DMS 273 treated with DMSO at 0.1 percent for 48 hours (cell line): ENCODE data around the gene MPP4.

Experiments used
- DNase-seq: peaks from one replicate; lab custom pipeline; 2025; lab: John Stamatoyannopoulos, UW

The MPP4 gene, protein sequence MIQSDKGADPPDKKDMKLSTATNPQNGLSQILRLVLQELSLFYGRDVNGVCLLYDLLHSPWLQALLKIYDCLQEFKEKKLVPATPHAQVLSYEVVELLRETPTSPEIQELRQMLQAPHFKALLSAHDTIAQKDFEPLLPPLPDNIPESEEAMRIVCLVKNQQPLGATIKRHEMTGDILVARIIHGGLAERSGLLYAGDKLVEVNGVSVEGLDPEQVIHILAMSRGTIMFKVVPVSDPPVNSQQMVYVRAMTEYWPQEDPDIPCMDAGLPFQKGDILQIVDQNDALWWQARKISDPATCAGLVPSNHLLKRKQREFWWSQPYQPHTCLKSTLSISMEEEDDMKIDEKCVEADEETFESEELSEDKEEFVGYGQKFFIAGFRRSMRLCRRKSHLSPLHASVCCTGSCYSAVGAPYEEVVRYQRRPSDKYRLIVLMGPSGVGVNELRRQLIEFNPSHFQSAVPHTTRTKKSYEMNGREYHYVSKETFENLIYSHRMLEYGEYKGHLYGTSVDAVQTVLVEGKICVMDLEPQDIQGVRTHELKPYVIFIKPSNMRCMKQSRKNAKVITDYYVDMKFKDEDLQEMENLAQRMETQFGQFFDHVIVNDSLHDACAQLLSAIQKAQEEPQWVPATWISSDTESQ

DNA sequence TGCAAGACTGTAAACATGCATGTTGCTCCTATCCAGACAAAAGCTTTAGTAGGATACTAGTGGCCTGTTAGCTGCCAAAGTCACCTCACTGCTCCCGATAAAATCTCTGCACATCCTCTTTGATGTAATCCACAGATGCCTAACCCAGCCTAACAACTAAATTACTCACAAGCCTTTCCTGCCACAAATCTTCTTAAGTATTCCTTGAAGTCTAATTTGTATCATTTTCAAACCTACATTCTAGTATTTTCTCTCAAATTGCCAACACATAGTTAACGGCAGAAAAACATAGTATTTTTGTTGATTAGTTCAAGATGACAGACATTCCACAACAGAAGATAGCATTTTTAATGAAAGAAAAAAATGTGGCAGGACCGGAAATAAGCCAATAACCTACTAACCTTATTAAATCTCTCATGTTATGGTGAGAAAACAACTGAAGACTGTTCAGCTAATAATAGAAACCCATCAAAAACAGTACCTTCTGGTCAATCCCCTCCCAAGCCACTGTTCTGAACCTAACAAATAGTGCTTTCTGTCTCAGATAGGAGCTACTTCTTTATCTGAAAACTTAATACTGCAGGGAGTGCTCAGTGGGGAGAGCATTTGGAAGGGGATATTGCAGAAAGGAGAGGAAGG is at the start of gene MPP4:
MPP4 (minus strand) TSS at position 57 of the 639 bp plus-strand sequence. CDS start 4,690 bp downstream, outside the sequence.
- DNase-seq, result no peak

DNA sequence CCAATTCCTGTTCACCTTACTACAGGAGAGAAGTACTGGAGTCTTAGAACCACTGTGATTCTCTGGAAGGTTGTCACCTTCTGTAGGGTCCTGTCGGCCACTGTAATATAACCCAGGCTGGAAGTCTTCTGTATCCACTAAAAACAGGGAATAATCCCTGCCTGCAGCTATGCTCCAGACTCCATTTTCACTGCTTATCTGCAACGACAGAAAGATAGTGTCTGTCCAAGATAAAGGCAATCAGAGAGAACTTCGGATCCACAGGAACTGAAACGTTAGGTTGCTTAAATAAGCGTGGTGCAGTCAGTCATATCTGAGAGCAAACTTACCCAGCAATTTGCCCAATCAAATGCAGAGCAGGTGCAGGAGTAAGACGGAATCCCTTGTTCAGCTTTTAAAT is 48.1 kb upstream of the MPP4 start:
- DNase-seq, result no peak

DNA sequence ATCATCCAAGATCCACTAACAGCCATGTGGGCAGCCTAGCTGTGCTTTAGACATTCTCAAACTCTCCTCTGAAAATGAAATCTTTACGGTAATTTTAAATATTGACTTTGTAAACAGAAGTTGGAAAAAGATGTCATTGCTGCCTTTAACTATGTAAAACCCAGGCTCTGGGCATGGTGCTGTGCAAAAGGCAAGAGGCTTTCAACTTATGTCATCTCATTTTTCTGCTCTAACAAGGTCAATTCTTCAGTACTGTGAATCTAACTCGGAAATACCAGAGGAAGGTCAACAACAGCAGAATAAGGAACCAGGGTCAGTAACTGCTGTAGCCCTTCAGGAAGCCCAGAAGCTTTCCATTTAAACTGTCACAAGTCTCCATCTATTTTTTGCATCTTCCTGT is 37.0 kb upstream of the MPP4 start:
- no peak for DNase-seq

DNA sequence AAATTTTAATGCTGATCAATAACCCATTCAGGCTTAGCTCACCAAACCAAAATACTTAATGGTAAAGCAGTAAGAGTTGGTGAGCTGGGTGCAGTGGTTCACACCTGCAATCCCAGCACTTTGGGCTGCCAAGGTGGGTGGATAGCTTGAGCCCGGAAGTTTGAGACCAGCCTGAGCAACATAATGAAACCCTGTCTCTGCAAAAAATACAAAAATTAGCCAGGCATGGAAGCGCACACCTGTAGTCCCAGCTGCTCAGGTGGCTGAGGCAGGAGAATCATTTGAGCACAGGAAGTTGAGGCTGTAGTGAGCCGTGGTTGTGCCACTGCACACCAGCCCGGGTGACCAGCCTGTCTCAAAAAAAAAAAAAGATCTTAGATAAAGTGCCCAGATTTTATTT is 35.7 kb upstream of the MPP4 start:
- DNase-seq, result no peak

DNA sequence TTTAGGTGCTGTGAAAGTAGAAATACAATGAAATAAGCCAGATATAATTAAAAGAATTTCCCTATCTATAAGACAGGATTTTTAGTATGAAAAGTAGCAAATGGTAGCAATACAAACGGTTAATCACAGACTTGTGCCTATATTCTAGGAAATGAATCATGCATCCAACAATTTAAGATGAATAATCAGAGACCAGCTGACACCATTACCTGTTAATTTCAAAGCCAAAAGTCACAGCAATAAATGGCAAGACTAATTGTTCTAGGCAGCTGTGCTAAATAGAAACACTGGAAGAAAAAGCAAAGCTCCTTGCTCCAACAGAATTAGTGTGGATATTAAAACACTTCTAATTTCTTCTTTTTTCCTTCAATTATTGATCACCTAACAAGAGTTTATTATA is 35.1 kb upstream of the MPP4 start:
- DNase-seq, result no peak

DNA sequence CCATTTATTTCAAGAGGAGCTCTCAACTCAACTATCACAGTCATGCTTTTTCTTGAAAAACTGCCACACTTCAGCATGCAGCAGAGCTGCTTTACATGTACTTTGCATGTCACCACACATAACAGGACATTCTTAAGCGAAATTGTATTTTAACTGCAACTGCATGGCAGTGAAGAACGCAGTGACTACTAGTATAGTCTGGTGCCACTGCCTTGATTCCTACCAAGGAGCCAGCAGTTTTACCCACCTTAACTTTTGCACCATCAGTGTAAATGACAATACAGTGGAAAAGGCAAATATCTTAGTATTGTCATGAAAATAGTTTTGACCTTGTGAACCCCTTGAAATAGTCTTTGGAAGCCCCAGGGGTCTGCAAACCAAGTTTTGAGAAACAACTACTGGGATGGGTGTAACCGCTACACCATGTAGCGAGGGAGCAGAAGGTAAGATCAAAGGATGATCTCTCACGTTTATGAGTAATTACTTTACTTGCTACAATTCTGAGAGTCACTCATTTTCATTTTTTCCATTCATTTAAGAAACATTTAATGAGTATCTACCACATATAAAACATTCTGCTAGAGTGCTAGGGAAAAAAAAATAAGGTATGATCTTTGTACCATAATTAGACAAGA is 32.3 kb upstream of the MPP4 start:
- DNase-seq, result no peak

DNA sequence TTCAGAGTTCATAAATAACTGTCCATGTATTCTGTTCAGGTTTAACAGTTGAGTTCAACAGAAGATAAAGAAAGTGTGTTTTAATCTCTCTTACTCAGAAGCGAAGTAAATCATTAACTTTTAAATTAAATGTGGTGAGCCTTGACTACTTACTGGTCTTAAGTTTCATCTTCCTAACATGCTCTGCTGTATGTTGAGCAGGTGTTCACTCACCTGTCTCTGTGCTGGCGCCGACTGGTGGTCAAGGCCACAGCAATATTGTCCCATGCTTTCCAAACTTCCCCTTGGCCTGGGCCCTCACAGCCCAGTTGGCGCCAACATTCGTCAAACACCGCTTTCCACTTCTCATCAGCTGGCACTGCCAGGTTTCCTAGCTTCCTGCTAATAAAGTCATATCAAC is 17.0 kb upstream of the MPP4 start:
- no peak for DNase-seq

DNA sequence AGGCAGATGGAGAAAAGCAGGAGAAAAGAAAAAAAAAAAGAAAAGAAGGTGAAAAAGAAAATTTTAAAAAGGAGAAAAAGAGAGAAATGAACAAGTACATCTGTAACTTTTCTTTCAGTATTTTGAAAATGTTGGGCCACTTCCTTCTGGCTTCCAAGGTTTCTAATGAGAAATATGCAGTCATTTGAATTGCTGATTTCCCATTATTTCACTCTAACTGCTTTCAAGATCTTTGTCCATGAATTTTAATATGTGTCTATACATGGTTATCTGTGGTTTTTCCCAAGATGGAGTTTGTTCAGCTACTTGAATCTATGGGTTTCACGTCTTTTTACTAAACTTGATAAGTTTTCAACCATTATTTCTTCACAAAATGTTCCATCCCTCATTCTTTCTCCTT is 14.3 kb upstream of the MPP4 start:
- DNase-seq, result no peak

DNA sequence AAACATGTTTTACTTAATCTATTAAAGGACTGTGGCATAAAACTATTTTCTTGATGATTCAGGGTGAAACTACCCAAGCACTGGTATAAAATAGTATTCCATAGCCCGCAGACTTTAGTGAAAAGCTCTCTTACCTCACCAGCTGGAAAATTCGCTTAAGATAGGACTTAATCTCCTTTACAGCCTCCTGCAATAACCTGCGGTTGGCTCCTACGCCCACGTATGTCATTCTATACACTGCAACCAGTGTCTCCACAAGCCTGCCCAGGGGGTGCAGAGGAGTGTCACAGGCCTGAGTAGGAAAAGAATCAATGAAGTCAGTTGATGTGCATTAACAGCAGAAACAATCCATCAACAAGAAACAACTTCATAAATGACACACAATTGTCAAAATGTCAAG is 11.3 kb upstream of the MPP4 start:
- no peak for DNase-seq

DNA sequence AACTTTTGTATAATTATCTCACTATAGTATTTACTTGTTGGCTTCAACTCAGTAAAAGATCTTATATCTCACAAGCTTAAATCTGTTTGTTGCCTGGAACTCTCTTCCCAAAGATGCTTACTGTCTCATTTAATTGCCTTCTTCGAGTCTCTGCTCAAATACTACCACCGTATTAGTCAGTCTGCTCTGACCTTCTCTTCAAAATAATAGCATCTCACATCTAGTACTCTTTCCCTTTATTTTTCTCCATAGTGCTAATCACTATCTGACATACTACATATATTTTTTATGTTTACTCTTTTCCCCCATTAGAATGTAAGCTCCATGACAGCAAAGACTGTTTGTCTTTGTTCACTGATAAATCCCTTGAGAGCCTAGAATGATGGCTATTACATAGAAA is 10.6 kb upstream of the MPP4 start:
- DNase-seq, result no peak

DNA sequence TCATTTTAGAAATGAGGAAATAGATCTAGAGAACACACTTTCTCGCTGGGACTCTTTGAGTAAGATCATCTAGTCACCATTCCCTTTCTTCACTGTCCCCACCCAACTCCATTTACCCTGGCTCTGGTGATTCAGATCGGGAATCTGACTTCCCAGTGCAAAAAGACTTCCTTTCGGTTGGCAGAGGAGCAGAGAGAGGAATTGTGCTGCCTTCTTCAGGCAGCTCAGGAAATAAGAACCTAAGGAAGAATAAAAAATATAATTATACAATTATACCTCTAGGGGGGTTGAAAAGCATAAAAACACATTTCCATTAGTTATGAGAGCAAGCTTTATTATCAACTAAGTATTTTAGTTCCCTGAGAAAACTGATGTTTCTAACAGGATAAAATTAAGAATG is 9.3 kb upstream of the MPP4 start:
- DNase-seq, result no peak

DNA sequence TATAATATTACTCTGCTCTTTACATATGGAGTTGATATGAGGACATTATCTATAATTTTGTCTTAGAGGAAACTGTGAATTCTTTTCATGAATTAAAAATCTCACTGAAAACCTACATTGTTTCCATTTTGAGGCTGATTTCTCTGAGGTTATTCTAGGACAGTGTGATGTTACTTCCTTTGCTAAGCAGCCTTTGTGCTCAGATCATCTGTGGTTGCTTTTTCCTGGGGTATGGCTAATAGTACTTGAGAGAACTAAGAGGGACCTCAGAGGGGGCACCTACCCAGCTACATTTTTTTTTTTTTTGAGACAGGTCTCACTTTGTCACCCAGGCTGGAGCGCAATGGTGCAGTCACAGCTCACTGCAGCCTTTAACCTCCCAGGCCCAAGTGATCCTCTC is 8.7 kb upstream of the MPP4 start:
- no peak for DNase-seq

DNA sequence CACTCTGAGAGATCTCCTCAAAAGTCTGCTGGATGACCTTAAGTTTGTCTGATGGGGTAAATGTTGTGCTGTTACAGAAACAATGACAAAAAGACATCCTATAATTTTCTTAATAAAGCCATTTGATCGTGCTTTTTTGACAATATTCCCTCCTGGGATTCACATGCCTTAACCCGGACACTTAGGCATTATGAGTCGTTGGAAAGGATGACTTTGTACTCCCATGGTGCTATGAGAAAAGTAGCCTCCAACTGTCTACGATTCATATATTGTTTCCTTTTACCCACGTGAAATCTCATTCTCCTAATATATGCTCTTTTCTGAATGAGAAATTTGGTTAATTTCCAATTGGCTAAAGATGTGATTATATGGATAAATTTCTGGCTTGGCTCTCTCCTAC is 6.1 kb upstream of the MPP4 start:
- DNase-seq, result no peak

DNA sequence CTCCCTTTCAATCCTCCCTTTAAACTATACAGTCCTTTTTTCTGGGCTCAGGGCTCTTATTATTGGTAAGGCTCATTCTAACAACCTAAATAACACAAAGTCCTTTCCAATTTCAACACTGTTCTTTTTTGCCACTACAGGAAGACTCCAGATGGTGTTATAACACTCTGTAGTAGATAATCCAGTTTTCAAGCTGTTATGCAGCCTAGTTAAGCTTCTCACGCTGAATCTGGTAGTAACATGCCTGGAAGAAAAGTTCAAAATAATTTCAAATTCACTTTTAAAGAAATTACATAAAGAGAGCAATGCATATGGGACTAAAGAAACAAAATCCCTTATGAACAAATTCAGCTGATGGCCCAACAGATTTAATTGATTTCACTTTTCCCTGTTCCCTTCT is 3.2 kb upstream of the MPP4 start:
- no peak for DNase-seq

DNA sequence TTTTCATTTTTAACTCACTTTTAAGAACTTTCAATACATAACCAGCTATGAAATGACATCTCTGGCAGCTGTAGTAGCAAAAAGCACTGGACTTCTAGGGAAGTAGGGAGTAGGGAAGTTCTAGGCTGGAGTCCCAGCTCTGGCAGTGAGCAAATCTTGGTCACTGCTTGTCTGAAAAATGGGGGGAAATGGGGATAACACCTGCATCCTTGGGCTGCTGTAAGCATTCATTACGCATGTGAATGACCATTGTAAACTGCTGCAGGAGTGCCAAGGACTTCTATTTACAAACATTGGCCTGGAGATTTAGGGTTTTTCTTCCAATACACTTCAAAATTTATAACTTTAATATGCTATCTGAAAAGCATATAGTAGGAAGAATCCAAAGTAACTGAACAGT is 972 bp upstream of the MPP4 start:
- no peak for DNase-seq

DNA sequence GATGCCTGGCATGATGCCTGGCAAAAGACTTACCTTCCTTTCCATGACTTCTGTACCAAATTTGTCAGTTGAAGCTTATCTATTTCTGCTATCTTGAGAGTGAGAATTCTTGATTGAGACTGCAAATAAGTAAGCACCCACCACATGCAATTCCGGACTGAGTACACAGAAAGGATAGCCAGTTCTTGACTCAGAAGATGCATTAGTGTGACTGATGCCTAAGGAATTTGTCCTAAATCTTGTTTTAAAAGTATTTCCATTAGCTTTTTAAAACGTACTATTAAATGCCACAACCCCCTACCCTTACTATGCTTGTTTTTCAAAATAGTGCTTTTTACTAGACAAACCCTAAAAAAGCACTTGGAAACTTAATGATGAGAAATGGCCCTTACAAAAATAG is 545 bp downstream of the MPP4 start:
- DNase-seq, result no peak

DNA sequence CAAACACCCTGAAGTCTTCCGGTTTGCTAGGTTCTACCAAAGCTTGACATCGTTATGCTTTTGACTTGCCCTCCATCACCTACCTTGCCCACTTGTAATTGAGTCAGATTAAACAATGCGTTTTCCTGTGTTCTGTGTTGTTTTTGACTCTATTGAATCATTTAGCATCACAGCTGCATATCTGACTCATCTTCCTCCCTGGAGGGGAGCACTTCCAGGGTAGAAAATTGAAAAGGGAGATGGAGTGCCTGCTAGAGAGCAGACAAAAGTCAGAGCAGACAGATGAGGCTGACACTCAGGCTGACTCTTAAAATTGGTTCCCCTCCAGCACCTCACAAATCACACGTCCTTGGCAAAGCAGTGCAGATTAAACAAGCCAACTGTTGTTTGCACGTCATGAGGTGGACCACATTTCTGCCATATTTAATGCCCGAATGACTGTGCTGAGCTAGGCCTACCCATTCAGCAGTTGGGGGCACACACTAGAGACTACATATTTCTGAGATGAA is 2.2 kb downstream of the MPP4 start:
- DNase-seq, result no peak

DNA sequence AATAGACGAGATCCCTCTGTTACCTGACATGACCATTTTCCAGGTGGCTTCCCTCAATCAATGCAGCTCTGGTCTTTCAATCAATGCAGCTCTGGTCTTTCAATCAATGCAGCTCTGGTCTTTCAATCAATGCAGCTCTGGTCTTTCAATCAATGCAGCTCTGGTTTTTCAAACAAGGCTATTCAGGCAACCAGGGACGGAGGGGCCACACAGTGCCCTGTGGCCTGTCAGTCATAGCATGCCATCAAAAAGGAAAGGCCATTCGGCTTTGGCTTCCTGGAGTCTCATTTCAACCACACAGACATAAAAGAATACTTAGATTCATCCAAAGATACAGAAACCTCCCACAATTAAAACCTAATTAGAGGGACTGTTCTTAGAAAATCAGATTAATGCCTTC is 13.3 kb downstream of the MPP4 start:
- no peak for DNase-seq

DNA sequence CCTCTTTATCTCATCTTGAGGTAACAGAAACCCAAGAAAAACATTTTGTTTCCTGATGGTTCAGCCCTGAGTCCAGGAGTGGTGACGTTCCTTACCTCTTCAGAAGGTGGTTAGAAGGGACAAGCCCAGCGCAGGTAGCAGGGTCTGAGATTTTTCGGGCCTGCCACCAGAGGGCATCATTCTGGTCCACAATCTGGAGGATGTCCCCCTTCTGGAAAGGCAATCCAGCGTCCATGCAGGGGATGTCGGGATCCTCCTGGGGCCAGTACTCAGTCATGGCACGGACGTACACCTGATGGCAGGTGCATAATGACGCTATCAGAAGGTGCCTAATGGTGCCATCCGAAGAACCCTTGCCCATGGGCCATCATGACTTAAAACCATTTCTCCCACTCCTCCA is 17.7 kb downstream of the MPP4 start:
- DNase-seq, result no peak

DNA sequence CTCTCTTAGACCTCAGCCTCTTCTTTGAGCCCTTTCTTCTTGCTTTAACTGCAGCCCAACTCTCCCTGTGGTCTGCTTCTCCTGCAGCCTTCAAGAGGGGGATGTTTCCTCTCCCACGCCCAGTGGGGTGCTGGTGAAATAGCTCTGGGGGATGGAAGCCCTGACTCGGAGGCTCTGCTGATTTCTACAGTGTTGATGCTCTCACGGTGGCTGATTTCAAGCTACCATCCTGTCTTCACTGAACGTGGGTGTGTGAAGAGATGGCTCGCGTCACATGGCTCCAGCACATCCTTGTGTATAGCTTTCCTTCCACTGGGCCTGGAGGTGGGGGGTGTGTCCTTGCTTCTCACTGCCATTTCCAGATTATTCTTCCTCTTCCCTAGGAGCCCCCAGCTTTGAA is 20.0 kb downstream of the MPP4 start:
- DNase-seq, result no peak

DNA sequence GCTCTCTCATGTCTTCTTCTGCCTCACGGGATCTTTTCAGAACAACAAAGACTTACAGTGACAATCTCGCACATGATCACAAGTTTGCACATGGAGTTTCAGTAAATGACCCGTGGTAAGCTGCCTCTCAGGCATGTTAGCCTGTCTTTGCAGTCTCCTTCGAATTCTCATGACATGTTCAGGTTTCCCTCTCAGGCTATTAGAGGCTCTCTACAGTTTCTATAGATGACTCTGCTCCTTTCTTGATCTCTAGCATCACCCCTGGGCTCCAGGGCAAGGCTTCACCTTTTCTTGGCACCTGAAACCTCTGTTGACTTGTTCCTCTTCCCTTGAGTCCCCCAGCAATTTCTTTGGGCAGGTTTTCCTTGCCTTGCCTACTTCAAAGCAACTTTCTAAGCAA is 23.0 kb downstream of the MPP4 start:
- DNase-seq, result no peak

DNA sequence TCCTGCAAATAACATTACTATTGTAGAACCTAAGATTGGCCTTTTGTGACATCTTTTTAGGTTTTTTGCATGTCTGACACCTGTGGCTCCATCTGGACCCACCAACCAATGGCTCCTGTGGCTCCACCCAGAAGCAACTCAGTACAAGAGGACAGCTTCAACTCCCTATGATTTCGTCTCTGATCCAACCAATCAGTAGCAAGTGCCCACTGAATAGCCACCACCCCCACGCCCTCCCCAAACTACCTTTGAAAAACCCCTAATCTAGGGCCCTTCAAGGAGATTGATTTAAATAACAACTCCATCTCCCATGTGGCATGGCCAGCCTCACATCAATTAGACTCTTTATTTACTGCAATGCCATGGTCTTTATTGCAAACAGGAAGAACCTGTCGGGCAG is 23.6 kb downstream of the MPP4 start:
- DNase-seq, result no peak

DNA sequence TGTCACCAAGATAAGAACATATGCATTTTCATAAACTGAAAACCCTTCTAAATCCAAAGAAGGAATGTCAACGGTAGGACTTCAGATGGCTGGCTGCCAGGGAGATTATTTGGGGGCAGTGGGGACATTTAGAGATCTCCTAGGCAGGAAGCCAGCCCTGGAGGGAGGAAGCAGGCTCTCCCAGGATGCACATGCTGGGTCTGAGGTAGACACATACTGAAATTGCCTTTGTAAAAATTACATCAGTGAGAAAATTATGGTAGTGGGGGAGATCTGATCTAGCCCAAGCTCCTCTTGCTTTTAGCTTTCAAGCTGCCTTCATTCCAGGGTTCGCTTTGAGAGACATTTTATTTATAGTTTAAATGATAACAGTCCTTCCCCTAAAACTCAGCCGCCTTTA is 24.1 kb downstream of the MPP4 start:
- DNase-seq, result no peak
